HFFc6 (cell line): Measurements from ENCODE around the gene WIF1. TPM values are rescaled to one million over a fixed set of nuclear protein-coding genes. Genes with fewer than 3 reads are reported as not detected.

ENCODE experiments used
- DNase-seq: peaks from one replicate; pipeline ENCODE4 v3.0.0-alpha.2; 2018
- H3K27ac Mint-ChIP-seq: 2 replicates; pipeline ENCODE4 v1.8.0; 2020; ENCODE audit warnings: mild to moderate bottlenecking, mixed read lengths
- H3K27me3 Mint-ChIP-seq: 2 replicates; pipeline ENCODE4 v1.8.0; 2021; ENCODE audit warnings: mild to moderate bottlenecking, moderate library complexity, mixed read lengths; ENCODE audit not compliant: insufficient read depth
- H3K36me3 Mint-ChIP-seq: 2 replicates; pipeline ENCODE4 v1.8.0; 2021; ENCODE audit warnings: low read depth, mixed read lengths
- H3K4me1 Mint-ChIP-seq: 2 replicates; pipeline ENCODE4 v1.8.0; 2020; ENCODE audit warnings: low read depth, mixed read lengths
- H3K4me3 Mint-ChIP-seq: 2 replicates; pipeline ENCODE4 v1.8.0; 2020; ENCODE audit warnings: mild to moderate bottlenecking, moderate library complexity, mixed read lengths
- H3K9me3 Mint-ChIP-seq: 2 replicates; pipeline ENCODE4 v1.8.0; 2020; ENCODE audit warnings: mild to moderate bottlenecking, mixed read lengths
- CTCF ChIP-seq: fragments of 200-600 bp; sonication (generic); IDR thresholded peaks from 2 replicates; pipeline ENCODE4 v1.5.0; 2021; ENCODE audit warnings: antibody characterized with exemption, mild to moderate bottlenecking
- total RNA-seq, 6 experiments: library from RNA; stranded (reverse); fragmentation: NEBNext Ultra II Directional; extraction: Animal tissue kit (Norgen Biotek cat#: 25700); gene quantifications; 2 replicates in 1 of 6; 3 replicates in 5 of 6; pipeline ENCODE4 v1.2.3, GENCODE V29; 2021

WIF1 gene
- total RNA-seq, 6 experiments from 2014 or later: not detected

GRCh38 chr12:65098364-65098763, 22.7 kb downstream of the WIF1 start:
- Mint-ChIP-seq H3K4me1 (no peaks in the 10 kb centered on the region), H3K4me3 (no peak overlapping the region), H3K9me3 (no peaks in the 10 kb centered on the region), H3K27me3 (peaks cover 17% of the 10 kb centered on the region), H3K27ac (no peak overlapping the region), H3K36me3 (no peaks in the 10 kb centered on the region)
- no peak for DNase-seq
- TF ChIP-seq CTCF: no peak

- Mint-ChIP-seq H3K9me3 (no peaks in the 10 kb centered on the region), H3K27me3 (peaks cover 23% of the 10 kb centered on the region), H3K4me1 (no peaks in the 10 kb centered on the region), H3K4me3 (no peak overlapping the region), H3K36me3 (no peaks in the 10 kb centered on the region), H3K27ac (no peak overlapping the region)
- no peak for TF ChIP-seq CTCF
- DNase-seq: no peak
These were observed 26.4 kb downstream of the WIF1 start for GRCh38 chr12:65094722-65095121.

GRCh38 chr12:65093606-65094005, 27.5 kb downstream of the WIF1 start:
- no peak overlapping the region for H3K4me3 Mint-ChIP-seq
- TF ChIP-seq CTCF: no peak
- no peaks in the 10 kb centered on the region for H3K4me1 Mint-ChIP-seq
- H3K27me3 Mint-ChIP-seq: peaks cover 14% of the 10 kb centered on the region
- H3K36me3 Mint-ChIP-seq: no peaks in the 10 kb centered on the region
- no peak overlapping the region for H3K27ac Mint-ChIP-seq
- no peaks in the 10 kb centered on the region for H3K9me3 Mint-ChIP-seq
- no peak for DNase-seq

- Mint-ChIP-seq H3K4me1 (no peaks in the 10 kb centered on the region), H3K27ac (no peak overlapping the region), H3K27me3 (peaks cover 10% of the 10 kb centered on the region), H3K9me3 (no peaks in the 10 kb centered on the region), H3K4me3 (no peak overlapping the region), H3K36me3 (no peaks in the 10 kb centered on the region)
- DNase-seq: no peak
- TF ChIP-seq CTCF: no peak
These were observed 30.6 kb downstream of the WIF1 start for GRCh38 chr12:65090461-65090860.

- H3K36me3 Mint-ChIP-seq: no peaks in the 10 kb centered on the region
- no peaks in the 10 kb centered on the region for H3K4me1 Mint-ChIP-seq
- H3K27me3 Mint-ChIP-seq: peaks cover 7% of the 10 kb centered on the region
- DNase-seq: no peak
- H3K27ac Mint-ChIP-seq: no peak overlapping the region
- no peaks in the 10 kb centered on the region for H3K9me3 Mint-ChIP-seq
- TF ChIP-seq CTCF: no peak
- H3K4me3 Mint-ChIP-seq: no peak overlapping the region
These were observed 34.9 kb downstream of the WIF1 start for GRCh38 chr12:65086236-65086635.

GRCh38 chr12:65084579-65084978, 36.5 kb downstream of the WIF1 start:
- no peak for DNase-seq
- H3K27me3 Mint-ChIP-seq: peaks cover 7% of the 10 kb centered on the region
- H3K4me1 Mint-ChIP-seq: no peaks in the 10 kb centered on the region
- no peaks in the 10 kb centered on the region for H3K36me3 Mint-ChIP-seq
- H3K9me3 Mint-ChIP-seq: no peaks in the 10 kb centered on the region
- no peak for TF ChIP-seq CTCF
- H3K4me3 Mint-ChIP-seq: no peak overlapping the region
- H3K27ac Mint-ChIP-seq: no peak overlapping the region
